Nephron (organoid): ENCODE results near the gene GPS1.
A peak's percentile ranks its signal among the peaks of the same experiment; 100 is the strongest.

Experiments used
- H3K27ac Mint-ChIP-seq, 3 experiments: 2 replicates each; pipeline ENCODE4 v1.8.0; 2020; ENCODE audit warnings: mixed read lengths in 3 of 3, mild to moderate bottlenecking in 2 of 3, moderate library complexity in 1 of 3
- H3K27me3 Mint-ChIP-seq: 2 replicates; pipeline ENCODE4 v1.8.0; 2021; ENCODE audit warnings: low read depth, mild to moderate bottlenecking, moderate library complexity, mixed read lengths
- H3K36me3 Mint-ChIP-seq: 2 replicates; pipeline ENCODE4 v1.8.0; 2020; ENCODE audit warnings: low read depth, mixed read lengths
- H3K4me1 Mint-ChIP-seq: 2 replicates; pipeline ENCODE4 v1.8.0; 2020; ENCODE audit warnings: mixed read lengths
- H3K4me3 Mint-ChIP-seq, 3 experiments: 2 replicates each; pipeline ENCODE4 v1.8.0; 2020; ENCODE audit warnings: mild to moderate bottlenecking in 3 of 3, mixed read lengths in 3 of 3, moderate library complexity in 2 of 3
- H3K9me3 Mint-ChIP-seq: 2 replicates; pipeline ENCODE4 v1.8.0; 2020; ENCODE audit warnings: mixed read lengths
- TF ChIP-seq, protein P1 (sequence below), 3 experiments: fragments of 200-600 bp; sonication (generic); IDR thresholded peaks; one replicate each; pipeline ENCODE4 v1.5.0; 2021; ENCODE audit warnings: antibody characterized with exemption in 3 of 3; ENCODE audit not compliant: unreplicated experiment in 3 of 3

GPS1 gene

DNA sequence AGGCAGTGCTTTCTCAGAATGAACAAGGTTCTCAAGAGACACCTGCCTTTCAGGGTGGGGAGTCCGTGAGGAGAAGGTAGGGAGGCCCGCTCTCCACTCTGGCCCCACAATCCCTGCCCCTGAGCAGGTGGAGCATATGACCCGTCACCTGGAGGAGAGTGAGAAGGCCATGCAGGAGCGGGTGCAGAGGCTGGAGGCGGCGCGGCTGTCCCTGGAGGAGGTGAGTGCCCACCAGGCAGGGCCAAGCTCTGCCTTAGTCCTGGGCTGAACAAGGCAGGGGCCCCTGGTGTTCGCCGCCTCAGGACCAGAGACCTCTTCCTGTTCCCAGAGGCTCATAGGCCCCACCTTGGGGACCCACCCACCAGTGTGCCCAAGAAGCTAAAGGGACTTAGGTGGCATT is 22.7 kb upstream of the GPS1 start:
- Mint-ChIP-seq H3K4me3 (peak overlapping the region; percentile 47 to 80 (median 69)), H3K9me3 (no peaks in the 10 kb centered on the region), H3K27ac (no peak overlapping the region), H3K36me3 (no peaks in the 10 kb centered on the region), H3K4me1 (no peaks in the 10 kb centered on the region), H3K27me3 (peaks cover 10% of the 10 kb centered on the region)
- TF ChIP-seq, protein P1, sequence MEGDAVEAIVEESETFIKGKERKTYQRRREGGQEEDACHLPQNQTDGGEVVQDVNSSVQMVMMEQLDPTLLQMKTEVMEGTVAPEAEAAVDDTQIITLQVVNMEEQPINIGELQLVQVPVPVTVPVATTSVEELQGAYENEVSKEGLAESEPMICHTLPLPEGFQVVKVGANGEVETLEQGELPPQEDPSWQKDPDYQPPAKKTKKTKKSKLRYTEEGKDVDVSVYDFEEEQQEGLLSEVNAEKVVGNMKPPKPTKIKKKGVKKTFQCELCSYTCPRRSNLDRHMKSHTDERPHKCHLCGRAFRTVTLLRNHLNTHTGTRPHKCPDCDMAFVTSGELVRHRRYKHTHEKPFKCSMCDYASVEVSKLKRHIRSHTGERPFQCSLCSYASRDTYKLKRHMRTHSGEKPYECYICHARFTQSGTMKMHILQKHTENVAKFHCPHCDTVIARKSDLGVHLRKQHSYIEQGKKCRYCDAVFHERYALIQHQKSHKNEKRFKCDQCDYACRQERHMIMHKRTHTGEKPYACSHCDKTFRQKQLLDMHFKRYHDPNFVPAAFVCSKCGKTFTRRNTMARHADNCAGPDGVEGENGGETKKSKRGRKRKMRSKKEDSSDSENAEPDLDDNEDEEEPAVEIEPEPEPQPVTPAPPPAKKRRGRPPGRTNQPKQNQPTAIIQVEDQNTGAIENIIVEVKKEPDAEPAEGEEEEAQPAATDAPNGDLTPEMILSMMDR (IDR thresholded peaks at IDR 0.05; ENCODE audit: unreplicated experiment in 3 of 3) = no peak

DNA sequence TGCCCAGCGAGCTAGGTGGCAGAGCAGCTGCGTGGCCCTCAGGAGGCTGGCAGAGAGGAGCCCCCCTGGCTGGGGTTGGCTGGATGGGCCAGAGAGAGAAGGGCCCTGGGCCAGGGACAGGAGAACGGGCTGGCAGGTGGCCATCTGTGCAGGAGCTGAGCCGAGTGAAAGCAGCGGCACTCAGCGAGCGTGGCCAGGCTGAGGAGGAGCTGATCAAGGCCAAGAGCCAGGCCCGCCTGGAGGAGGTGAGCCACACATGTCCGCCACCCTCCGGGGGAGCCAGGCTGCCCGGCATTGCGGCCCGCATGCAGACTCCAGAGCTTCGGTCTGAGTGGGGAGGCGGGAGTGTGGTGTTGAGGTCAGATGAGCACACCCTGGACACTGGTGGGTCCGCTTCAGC is 22.3 kb upstream of the GPS1 start:
- H3K27ac Mint-ChIP-seq = no peak overlapping the region
- peak overlapping the region; percentile 75 to 80 (median 76) for H3K4me3 Mint-ChIP-seq
- no peaks in the 10 kb centered on the region for H3K9me3 Mint-ChIP-seq
- TF ChIP-seq, protein P1 (IDR thresholded peaks at IDR 0.05; ENCODE audit: unreplicated experiment in 3 of 3) = no peak
- peaks cover 13% of the 10 kb centered on the region for H3K27me3 Mint-ChIP-seq
- H3K4me1 Mint-ChIP-seq = no peaks in the 10 kb centered on the region
- H3K36me3 Mint-ChIP-seq = no peaks in the 10 kb centered on the region

DNA sequence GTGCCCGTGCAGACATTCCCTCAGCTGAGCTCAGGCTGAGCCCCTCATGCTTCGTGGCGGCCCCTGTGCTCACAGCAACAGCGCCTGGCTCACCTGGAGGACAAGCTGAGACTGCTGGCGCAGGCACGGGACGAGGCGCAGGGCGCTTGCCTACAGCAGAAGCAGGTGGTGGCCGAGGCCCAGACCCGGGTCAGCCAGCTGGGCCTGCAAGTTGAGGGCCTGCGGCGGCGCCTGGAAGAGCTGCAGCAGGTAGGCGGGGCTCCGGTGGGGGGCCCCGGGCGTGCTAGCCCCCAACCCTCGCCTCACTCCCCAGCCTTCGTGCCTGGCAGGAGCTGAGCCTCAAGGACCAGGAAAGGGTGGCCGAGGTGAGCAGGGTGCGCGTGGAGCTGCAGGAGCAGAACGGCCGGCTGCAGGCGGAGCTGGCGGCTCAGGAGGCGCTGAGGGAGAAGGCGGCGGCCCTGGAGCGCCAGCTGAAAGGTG is 21.7 kb upstream of the GPS1 start:
- TF ChIP-seq, protein P1 (IDR thresholded peaks at IDR 0.05; ENCODE audit: unreplicated experiment in 3 of 3) = no peak
- Mint-ChIP-seq H3K9me3 (no peaks in the 10 kb centered on the region), H3K36me3 (no peaks in the 10 kb centered on the region), H3K4me3 (peak overlapping the region in 2 of 3 experiments; percentile 75 to 80), H3K27me3 (peaks cover 14% of the 10 kb centered on the region), H3K27ac (no peak overlapping the region), H3K4me1 (peaks cover 2% of the 10 kb centered on the region)

DNA sequence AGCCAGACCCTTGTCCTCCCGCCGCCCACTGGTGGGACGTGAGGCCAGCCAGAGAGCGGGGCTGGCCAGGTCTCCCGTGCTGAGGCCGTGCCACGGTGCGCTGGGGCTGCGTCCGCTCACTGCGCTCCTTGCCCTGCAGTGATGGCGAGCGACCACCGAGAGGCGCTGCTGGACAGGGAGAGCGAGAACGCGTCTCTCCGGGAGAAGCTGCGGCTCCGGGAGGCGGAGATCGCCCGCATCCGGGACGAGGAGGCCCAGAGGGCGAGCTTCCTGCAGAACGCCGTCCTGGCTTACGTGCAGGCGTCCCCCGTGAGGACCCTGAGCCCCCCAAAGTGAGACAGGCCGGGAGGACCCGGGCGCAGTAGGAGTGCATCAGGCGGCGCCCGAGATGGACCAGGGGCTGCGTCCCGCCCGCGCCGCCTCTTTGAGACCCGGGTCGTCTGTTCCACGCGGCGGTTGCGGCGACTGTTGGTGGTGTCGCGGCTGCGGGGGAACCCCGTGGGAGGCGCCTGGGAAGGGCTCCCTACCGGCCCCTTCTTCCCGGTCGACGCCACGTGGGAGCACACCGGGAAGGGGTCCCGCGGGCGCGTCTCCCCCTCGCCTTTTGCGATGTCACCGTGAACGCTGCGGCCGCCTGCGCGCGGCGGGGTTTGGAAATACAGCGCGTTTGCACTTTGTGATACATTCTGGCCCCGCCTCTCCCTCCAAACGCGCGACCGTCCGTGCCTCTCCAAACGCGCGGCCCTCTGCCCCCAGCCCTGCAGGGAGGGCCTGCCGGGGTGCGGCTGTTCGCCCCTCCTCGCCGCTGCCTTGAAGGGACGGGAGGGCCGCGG is 21.0 kb upstream of the GPS1 start:
- Mint-ChIP-seq H3K9me3 (no peaks in the 10 kb centered on the region), H3K4me1 (peaks cover 9% of the 10 kb centered on the region), H3K27ac (no peak overlapping the region), H3K36me3 (no peaks in the 10 kb centered on the region), H3K4me3 (peak overlapping the region; percentile 83 to 84 (median 84)), H3K27me3 (peaks cover 16% of the 10 kb centered on the region)
- TF ChIP-seq, protein P1 (IDR thresholded peaks at IDR 0.05; ENCODE audit: unreplicated experiment in 3 of 3) = peak; percentile 92 to 95 (median 93)

DNA sequence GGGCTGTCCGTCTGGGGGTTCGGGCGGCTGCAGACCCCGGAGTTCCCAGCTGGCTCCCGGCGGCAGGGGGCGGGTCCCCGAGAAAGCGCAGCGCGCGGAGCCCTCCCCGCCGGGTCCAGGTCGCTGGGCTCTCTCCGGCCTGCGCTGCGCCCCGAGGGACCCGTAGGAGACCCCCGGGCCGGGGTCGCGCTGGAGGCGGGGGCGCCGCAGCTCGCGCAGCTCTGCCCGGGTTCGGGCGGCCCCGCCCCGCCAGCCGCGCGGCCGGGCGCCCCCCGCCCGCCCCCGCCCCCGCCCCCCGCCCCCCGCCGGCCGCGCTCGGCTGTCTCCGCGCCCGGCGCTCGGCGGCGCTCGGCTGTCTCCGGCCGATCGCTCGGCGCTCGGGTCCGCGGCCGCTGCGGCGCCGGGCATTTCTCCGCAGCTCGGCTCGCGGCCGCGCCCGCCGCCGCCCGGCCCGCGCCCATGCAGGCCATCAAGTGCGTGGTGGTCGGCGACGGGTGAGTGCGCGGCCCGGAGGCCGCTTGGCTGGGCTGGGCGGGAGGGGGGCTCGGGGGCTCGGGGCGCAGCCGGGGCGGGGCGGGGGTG is 20.3 kb upstream of the GPS1 start, which contains the start of gene RAC3:
TSS of gene RAC3 (plus strand) at position 376 of the 582 bp plus-strand sequence. CDS start at position 460, 84 bp downstream.
- Mint-ChIP-seq H3K4me1 (peaks cover 9% of the 10 kb centered on the region), H3K4me3 (peak within 1 kb of the TSS; percentile 83 to 84 (median 84)), H3K9me3 (no peaks in the 10 kb centered on the region), H3K36me3 (no peaks in the 10 kb centered on the region), H3K27ac (no peak within 1 kb of the TSS), H3K27me3 (peaks cover 16% of the 10 kb centered on the region)
- TF ChIP-seq, protein P1 (IDR thresholded peaks at IDR 0.05; ENCODE audit: unreplicated experiment in 3 of 3) = no peak
